Esophagus muscularis mucosa (tissue), 4 donors: ENCODE results near the gene FYCO1. TPM values are rescaled to one million over a fixed set of nuclear protein-coding genes. Genes with fewer than 3 reads are reported as not detected.

ENCODE experiments used
- DNase-seq: peaks from one replicate; pipeline ENCODE4 v3.0.0-alpha.2; 2017; ENCODE audit errors: extremely low spot score
- H3K27ac ChIP-seq, 4 donors: fragments of 200-600 bp; sonication (generic); replicated peaks in 1 of 4; 1 replicate in 3 of 4; 2 replicates in 1 of 4; pipeline ENCODE4 v1.5.1; 2016 to 2019; ENCODE audit warnings: mild to moderate bottlenecking in 1 of 4
- H3K27me3 ChIP-seq, 4 donors: fragments of 200-600 bp; sonication (generic); one replicate each; pipeline versions ENCODE4 v1.5.1 to v1.6.0; 2016 to 2019
- H3K36me3 ChIP-seq, 4 donors: fragments of 200-600 bp; sonication (generic); one replicate each; pipeline ENCODE4 v1.5.1; 2016 to 2019
- H3K4me1 ChIP-seq, 4 donors: fragments of 200-600 bp; sonication (generic); one replicate each; pipeline ENCODE4 v1.5.1; 2016 to 2019
- H3K4me3 ChIP-seq, 4 donors: fragments of 200-600 bp; sonication (generic); 1 replicate in 2 of 4; 2 replicates in 2 of 4; pipeline ENCODE4 v1.5.1; 2016 to 2019; ENCODE audit warnings: mild to moderate bottlenecking in 4 of 4, moderate library complexity in 1 of 4
- H3K9me3 ChIP-seq, 4 donors: fragments of 200-600 bp; sonication (generic); 1 replicate in 3 of 4; 2 replicates in 1 of 4; pipeline ENCODE4 v1.5.1; 2016 to 2019
- CTCF ChIP-seq, 3 experiments: fragments of 200-600 bp in 2 of 3; fragments of 450-650 bp in 1 of 3; sonication (generic) in 2 of 3; IDR thresholded peaks; one replicate each; pipeline ENCODE4 v1.5.1; 2017 to 2019; ENCODE audit warnings: antibody characterized with exemption in 3 of 3, mild to moderate bottlenecking in 2 of 3, moderate library complexity in 1 of 3
- EP300 ChIP-seq: sonication (generic); formaldehyde crosslinking; IDR thresholded peaks from one replicate; pipeline ENCODE4 v1.6.1; 2017; ENCODE audit warnings: antibody characterized with exemption
- POLR2A ChIP-seq: fragments of 450-650 bp; IDR thresholded peaks from one replicate; pipeline ENCODE4 v1.6.1; 2017; ENCODE audit warnings: antibody characterized with exemption, moderate library complexity, mild to moderate bottlenecking, low read depth
- POLR2AphosphoS5 ChIP-seq, 2 donors: sonication (generic); formaldehyde crosslinking; IDR thresholded peaks; one replicate each; pipeline ENCODE4 v1.6.1; 2017; ENCODE audit warnings: antibody characterized with exemption in 2 of 2
- WGBS: methylation state at CpG from one replicate; pipeline ENCODE4 v1.1.5; 2018; 5-methylcytosine and 5-hydroxymethylcytosine counted together
- intact Hi-C: fragments of 100-400 bp; cut with DNase I; formaldehyde crosslinking; loops from one replicate; pipeline ENCODE4 v1.15.1; 2023
- total RNA-seq, 4 donors: library from RNA; depleted of rRNA; stranded (reverse); fragments of >200 nt; gene quantifications; one replicate each; pipeline versions ENCODE4 v1.1.0 to v1.2.1, GENCODE V29; 2016

Gene FYCO1
- total RNA-seq, 4 donors from 2014 or later = 64.1 to 122 (median 93.8) TPM

- Histone ChIP-seq H3K9me3 (peaks cover 0 to 4% (median 0%) of the 10 kb centered on the region in 4 donors), H3K4me1 (no peaks in the 10 kb centered on the region), H3K27ac (no peak overlapping the region), H3K4me3 (no peak overlapping the region), H3K36me3 (no peaks in the 10 kb centered on the region), H3K27me3 (no peaks in the 10 kb centered on the region)
- DNase-seq = peak; percentile 66
- intact Hi-C loops = no loop called here
- WGBS = 58% methylated on average over 3 of the region's 4 CpGs
- no peak for TF ChIP-seq EP300
- no peak for TF ChIP-seq POLR2AphosphoS5 (IDR thresholded peaks at IDR 0.05)
- no peak for TF ChIP-seq POLR2A
- TF ChIP-seq CTCF (IDR thresholded peaks at IDR 0.05) = no peak
These were observed 35.6 kb upstream of the FYCO1 start for GRCh38 chr3:46031269-46031668.

- Histone ChIP-seq H3K36me3 (no peaks in the 10 kb centered on the region), H3K4me3 (no peak overlapping the region), H3K4me1 (no peaks in the 10 kb centered on the region), H3K9me3 (peaks cover 0 to 4% (median 0%) of the 10 kb centered on the region in 4 donors), H3K27ac (no peak overlapping the region), H3K27me3 (no peaks in the 10 kb centered on the region)
- DNase-seq = peak; percentile 78
- intact Hi-C loops = no loop called here
- TF ChIP-seq CTCF (IDR thresholded peaks at IDR 0.05) (no peak), EP300 (no peak), POLR2A (no peak), POLR2AphosphoS5 (IDR thresholded peaks at IDR 0.05) (no peak)
- 75% methylated on average over 1 of the region's 6 CpGs for WGBS
These were observed 35.0 kb upstream of the FYCO1 start for GRCh38 chr3:46030626-46031025.

GRCh38 chr3:46029953-46030543 lies 34.4 kb upstream of the FYCO1 start:
- DNase-seq = no peak
- TF ChIP-seq CTCF (IDR thresholded peaks at IDR 0.05) = no peak
- no peak for TF ChIP-seq POLR2AphosphoS5 (IDR thresholded peaks at IDR 0.05)
- TF ChIP-seq POLR2A = no peak
- TF ChIP-seq EP300 = no peak
- Histone ChIP-seq H3K4me3 (no peak overlapping the region), H3K27me3 (no peaks in the 10 kb centered on the region), H3K9me3 (peaks cover 0 to 4% (median 0%) of the 10 kb centered on the region in 4 donors), H3K4me1 (no peaks in the 10 kb centered on the region), H3K36me3 (no peaks in the 10 kb centered on the region), H3K27ac (no peak overlapping the region)
- intact Hi-C loops = no loop called here
- 78% methylated on average over 1 of the region's 1 CpG for WGBS

GRCh38 chr3:46027736-46028397 lies 32.2 kb upstream of the FYCO1 start:
- WGBS = 85% methylated on average over 6 of the region's 6 CpGs
- Histone ChIP-seq H3K36me3 (no peaks in the 10 kb centered on the region), H3K4me1 (no peaks in the 10 kb centered on the region), H3K27me3 (no peaks in the 10 kb centered on the region), H3K27ac (no peak overlapping the region), H3K9me3 (peaks cover 0 to 4% (median 0%) of the 10 kb centered on the region in 4 donors), H3K4me3 (no peak overlapping the region)
- intact Hi-C loops = no loop called here
- TF ChIP-seq EP300 (no peak), POLR2A (no peak), CTCF (IDR thresholded peaks at IDR 0.05) (no peak), POLR2AphosphoS5 (IDR thresholded peaks at IDR 0.05) (no peak)
- DNase-seq = peak; percentile 26
